ENCODE data around the gene BCAS3.
A peak's percentile ranks its signal among the peaks of the same experiment; 100 is the strongest.

BCAS3 gene

DNA sequence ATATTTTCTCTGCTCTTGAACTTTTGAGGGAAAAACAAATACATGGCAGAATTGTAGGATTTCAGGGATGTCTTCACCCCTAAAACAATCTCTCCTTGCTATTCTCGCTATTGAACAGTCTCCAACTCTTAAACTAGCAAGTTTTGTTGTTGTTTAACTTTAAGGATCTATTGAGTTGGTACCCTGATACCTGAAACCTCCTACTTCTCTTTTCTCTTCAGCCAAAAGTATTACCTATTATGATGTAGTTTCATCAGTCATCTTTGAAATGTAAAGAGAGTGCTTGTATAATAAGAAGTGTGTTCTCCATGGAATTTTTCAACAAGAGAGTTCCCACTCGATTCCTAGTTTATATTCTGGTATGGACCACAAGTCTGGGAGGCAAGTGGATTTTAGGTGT, 510.4 kb downstream of the BCAS3 start:
- TF ChIP-seq, protein P1, sequence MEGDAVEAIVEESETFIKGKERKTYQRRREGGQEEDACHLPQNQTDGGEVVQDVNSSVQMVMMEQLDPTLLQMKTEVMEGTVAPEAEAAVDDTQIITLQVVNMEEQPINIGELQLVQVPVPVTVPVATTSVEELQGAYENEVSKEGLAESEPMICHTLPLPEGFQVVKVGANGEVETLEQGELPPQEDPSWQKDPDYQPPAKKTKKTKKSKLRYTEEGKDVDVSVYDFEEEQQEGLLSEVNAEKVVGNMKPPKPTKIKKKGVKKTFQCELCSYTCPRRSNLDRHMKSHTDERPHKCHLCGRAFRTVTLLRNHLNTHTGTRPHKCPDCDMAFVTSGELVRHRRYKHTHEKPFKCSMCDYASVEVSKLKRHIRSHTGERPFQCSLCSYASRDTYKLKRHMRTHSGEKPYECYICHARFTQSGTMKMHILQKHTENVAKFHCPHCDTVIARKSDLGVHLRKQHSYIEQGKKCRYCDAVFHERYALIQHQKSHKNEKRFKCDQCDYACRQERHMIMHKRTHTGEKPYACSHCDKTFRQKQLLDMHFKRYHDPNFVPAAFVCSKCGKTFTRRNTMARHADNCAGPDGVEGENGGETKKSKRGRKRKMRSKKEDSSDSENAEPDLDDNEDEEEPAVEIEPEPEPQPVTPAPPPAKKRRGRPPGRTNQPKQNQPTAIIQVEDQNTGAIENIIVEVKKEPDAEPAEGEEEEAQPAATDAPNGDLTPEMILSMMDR (conservative IDR thresholded peaks at IDR 0.05; ENCODE audit: low read depth, low read length): no peak

DNA sequence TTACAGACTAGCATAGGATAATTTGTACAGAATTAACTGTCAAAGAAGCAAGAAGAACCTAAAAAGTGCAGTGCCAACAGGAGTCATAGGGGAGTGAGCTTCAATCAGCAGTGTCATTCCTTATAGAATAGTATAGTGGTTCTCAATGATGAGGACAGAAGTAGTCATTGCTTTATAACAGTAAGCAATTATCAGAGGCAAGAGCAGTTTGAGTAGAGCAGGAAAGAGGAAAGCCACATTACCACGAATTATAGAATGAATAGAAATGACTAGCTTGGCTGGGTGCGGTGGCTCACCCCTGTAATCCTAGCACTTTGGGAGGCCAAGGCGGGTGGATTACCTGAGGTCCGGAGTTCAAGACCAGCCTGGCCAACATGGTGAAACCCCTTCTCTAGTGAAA, 512.3 kb downstream of the BCAS3 start:
- TF ChIP-seq, protein P1 (conservative IDR thresholded peaks at IDR 0.05; ENCODE audit: low read depth, low read length): no peak
- DNase-seq (ENCODE audit: low read depth): no peak
- no peak overlapping the region for H3K4me3 ChIP-seq (ENCODE audit: low read length)

More for the DNA sequence above, 510.4 kb downstream of the BCAS3 start:
- DNase-seq (ENCODE audit: low read depth): no peak
- no peak overlapping the region for H3K4me3 ChIP-seq (ENCODE audit: low read length)

DNA sequence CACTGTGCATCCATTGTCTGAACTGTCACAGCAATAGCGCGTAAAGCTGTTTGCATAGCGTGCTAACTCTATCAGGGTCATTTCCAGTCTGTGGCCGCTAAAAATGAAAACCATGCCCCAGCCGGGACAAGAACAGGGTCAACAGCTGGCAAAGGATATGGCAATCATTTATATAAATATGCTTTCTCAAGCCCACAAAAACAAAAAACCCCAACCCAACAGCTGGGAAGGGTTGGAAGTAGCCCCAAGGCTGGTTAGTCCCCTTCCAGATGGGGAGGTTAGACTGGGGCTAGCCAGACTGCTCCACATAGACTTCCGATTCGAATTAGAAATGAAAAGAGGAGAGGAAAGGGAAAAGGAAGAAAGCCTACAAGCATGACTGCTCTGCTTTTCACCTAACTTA, 518.7 kb downstream of the BCAS3 start:
- TF ChIP-seq, protein P1 (conservative IDR thresholded peaks at IDR 0.05; ENCODE audit: low read depth, low read length): no peak
- no peak overlapping the region for H3K4me3 ChIP-seq (ENCODE audit: low read length)
- DNase-seq (ENCODE audit: low read depth): no peak

DNA sequence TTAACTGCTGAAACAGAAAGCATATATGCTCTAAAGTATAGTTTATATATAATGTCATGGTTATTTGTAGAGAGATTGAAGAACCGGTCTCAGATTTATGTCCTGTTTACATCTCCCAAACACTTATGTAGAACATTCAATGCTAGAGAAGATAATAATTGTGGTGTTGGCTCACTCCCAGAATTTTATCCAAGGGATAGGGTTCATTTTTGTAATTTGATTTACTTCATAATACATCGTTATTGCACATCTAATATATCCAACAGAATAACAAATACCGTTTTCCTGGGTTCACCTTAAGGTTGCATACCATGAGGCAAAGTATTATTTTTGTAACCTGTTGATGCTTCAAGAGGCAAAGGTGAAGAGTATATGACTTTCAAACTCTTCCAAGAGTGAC, 519.1 kb downstream of the BCAS3 start:
- TF ChIP-seq, protein P1 (conservative IDR thresholded peaks at IDR 0.05; ENCODE audit: low read depth, low read length): no peak
- no peak overlapping the region for H3K4me3 ChIP-seq (ENCODE audit: low read length)
- no peak for DNase-seq (ENCODE audit: low read depth)

DNA sequence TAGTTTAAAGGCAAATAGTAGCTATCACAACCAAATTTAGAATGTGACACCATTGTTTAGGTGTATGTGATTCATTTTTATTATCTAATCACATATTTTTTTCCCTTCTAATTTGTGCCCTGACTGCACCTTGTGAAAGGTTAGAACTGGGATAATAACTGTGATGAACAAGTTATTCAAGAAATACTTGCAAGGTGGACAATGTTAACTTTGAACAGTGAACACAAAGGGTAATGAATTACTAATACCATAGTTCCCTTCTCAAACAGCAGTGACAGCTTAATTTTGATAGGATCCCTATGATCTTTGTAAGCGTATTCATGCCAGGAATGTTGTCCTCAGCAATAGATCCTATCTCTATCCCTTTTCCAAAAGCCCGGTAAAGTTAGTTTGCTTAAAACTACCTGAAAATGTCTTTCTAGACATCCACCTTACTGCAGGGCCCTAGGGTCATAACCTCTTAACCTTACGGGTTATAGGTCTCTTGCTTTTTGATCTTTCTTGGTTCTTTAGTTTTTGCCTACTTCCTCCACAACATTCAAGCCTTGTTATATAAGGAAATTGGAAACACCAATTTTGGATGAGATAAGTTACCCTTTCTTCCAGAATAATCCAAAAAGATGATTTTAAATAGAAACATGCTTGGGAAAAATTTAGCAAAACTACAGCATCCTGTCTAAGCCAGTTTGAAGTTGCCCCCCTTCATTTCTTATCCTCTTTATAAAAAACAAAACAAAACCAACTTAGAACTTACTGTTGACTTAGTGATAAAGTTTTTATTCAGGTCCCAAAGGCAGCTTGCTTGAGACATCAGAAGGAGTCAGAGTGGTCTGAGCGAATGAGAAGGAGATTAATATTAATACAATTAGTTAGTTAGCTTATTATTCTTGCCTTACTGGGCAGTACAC, 522.0 kb downstream of the BCAS3 start:
- TF ChIP-seq, protein P1 (conservative IDR thresholded peaks at IDR 0.05; ENCODE audit: low read depth, low read length): no peak
- no peak overlapping the region for H3K4me3 ChIP-seq (ENCODE audit: low read length)
- no peak for DNase-seq (ENCODE audit: low read depth)

DNA sequence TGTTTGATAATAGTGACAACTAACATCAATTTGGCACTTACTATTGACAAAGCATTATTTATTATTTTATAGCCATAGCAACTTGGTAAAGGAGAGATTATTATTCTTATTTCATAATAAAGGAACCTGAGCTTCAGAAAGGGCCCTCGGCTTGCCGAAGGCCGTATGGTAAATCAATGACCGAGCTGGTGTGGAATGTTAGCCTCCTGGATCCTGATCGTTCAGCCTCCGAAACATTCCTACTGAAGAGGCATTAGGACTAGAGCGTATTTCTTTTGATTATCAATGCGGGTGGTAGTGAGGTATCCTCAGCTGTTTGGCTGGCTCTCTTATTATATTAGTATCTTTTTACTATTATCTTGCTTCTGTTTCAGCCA, 522.7 kb downstream of the BCAS3 start:
- no peak overlapping the region for H3K4me3 ChIP-seq (ENCODE audit: low read length)
- TF ChIP-seq, protein P1 (conservative IDR thresholded peaks at IDR 0.05; ENCODE audit: low read depth, low read length): no peak
- no peak for DNase-seq (ENCODE audit: low read depth)

DNA sequence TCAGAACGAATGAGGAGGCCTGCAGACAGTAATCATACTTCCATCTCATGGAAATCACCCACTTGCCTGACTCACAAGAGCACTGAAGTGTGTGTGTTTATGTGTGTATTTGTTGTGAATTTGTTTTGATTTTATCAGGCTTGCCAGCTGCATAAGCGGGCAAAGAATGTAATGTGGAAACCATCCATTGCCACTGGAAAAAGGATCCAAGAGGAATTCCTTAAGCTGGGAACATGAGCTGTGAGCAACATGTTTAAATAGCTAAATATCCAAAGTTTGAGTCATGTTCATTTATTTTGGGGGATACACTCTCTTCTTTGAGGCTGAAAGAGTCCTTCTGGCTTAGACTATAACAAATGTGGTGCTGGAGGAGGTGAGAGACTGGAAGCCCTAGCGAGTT, 523.6 kb downstream of the BCAS3 start:
- H3K4me3 ChIP-seq (ENCODE audit: low read length): no peak overlapping the region
- DNase-seq (ENCODE audit: low read depth): peak; percentile 76

More for the DNA sequence above, 523.6 kb downstream of the BCAS3 start:
- TF ChIP-seq, protein P1 (conservative IDR thresholded peaks at IDR 0.05; ENCODE audit: low read depth, low read length): no peak
